Osteocyte (in vitro differentiated cells): ENCODE data around the gene ZNF107. TPM values are rescaled to one million over a fixed set of nuclear protein-coding genes. Genes with fewer than 3 reads are reported as not detected.
"Not testable (repeated sequence)": the region's sequence is repeated elsewhere in the genome, so short reads cannot be mapped to it uniquely, and the experiment has no call there.

Source experiments
- DNase-seq: peaks from one replicate; pipeline ENCODE4 v3.0.0; 2021; ENCODE audit warnings: mixed read lengths; ENCODE audit not compliant: unreplicated experiment; ENCODE audit errors: extremely low spot score
- H3K27ac Mint-ChIP-seq: one replicate; pipeline ENCODE4 v1.8.0; 2021; ENCODE audit warnings: mild to moderate bottlenecking, mixed read lengths; ENCODE audit not compliant: unreplicated experiment
- H3K27me3 Mint-ChIP-seq: one replicate; pipeline ENCODE4 v1.8.0; 2021; ENCODE audit warnings: mixed read lengths; ENCODE audit not compliant: unreplicated experiment
- H3K36me3 Mint-ChIP-seq: one replicate; pipeline ENCODE4 v1.8.0; 2021; ENCODE audit warnings: mixed read lengths; ENCODE audit not compliant: unreplicated experiment
- H3K4me1 Mint-ChIP-seq: one replicate; pipeline ENCODE4 v1.8.0; 2021; ENCODE audit warnings: mixed read lengths; ENCODE audit not compliant: unreplicated experiment
- H3K4me3 Mint-ChIP-seq: one replicate; pipeline ENCODE4 v1.8.0; 2021; ENCODE audit warnings: mild to moderate bottlenecking, moderate library complexity, mixed read lengths; ENCODE audit not compliant: unreplicated experiment
- H3K9me3 Mint-ChIP-seq: one replicate; pipeline ENCODE4 v1.8.0; 2021; ENCODE audit warnings: mixed read lengths; ENCODE audit not compliant: unreplicated experiment
- total RNA-seq: library from RNA; stranded (reverse); gene quantifications from 2 replicates; pipeline ENCODE4 v1.2.1, GENCODE V29; 2021
- TF ChIP-seq, protein P1 (sequence below): fragments of 200-600 bp; sonication (generic); IDR thresholded peaks from 2 replicates; pipeline ENCODE4 v1.5.0; 2021; ENCODE audit warnings: antibody characterized with exemption, mild to moderate bottlenecking, moderate library complexity

Gene ZNF107
- total RNA-seq, 1 donor from 2014 or later = 2.6 TPM

DNA sequence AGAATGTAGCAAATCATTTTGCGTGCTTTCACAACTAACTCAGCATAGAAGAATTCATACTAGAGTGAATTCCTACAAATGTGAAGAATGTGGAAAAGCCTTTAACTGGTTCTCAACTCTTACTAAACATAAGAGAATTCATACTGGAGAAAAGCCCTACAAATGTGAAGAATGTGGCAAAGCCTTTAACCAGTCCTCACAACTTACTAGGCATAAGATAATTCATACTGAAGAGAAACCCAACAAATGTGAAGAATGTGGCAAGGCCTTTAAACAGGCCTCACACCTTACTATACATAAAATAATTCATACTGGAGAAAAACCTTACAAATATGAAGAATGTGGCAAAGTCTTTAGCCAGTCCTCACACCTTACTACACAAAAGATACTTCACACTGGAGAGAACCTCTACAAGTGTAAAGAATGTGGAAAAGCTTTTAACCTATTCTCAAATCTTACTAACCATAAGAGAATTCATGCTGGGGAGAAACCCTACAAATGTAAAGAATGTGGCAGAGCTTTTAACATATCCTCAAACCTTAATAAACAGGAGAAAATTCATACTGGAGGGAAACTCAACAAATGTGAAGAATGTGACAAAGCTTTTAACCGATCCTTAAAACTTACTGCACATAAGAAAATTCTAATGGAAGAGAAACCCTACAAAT is 40.8 kb downstream of the ZNF107 start:
- DNase-seq = no peak
- TF ChIP-seq, protein P1, sequence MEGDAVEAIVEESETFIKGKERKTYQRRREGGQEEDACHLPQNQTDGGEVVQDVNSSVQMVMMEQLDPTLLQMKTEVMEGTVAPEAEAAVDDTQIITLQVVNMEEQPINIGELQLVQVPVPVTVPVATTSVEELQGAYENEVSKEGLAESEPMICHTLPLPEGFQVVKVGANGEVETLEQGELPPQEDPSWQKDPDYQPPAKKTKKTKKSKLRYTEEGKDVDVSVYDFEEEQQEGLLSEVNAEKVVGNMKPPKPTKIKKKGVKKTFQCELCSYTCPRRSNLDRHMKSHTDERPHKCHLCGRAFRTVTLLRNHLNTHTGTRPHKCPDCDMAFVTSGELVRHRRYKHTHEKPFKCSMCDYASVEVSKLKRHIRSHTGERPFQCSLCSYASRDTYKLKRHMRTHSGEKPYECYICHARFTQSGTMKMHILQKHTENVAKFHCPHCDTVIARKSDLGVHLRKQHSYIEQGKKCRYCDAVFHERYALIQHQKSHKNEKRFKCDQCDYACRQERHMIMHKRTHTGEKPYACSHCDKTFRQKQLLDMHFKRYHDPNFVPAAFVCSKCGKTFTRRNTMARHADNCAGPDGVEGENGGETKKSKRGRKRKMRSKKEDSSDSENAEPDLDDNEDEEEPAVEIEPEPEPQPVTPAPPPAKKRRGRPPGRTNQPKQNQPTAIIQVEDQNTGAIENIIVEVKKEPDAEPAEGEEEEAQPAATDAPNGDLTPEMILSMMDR = no peak
- H3K27me3 Mint-ChIP-seq = no peaks in the 10 kb centered on the region
- no peak overlapping the region for H3K4me3 Mint-ChIP-seq
- peaks cover 36% of the 10 kb centered on the region for H3K9me3 Mint-ChIP-seq
- H3K36me3 Mint-ChIP-seq = peaks cover 47% of the 10 kb centered on the region
- H3K4me1 Mint-ChIP-seq = no peaks in the 10 kb centered on the region
- no peak overlapping the region for H3K27ac Mint-ChIP-seq

DNA sequence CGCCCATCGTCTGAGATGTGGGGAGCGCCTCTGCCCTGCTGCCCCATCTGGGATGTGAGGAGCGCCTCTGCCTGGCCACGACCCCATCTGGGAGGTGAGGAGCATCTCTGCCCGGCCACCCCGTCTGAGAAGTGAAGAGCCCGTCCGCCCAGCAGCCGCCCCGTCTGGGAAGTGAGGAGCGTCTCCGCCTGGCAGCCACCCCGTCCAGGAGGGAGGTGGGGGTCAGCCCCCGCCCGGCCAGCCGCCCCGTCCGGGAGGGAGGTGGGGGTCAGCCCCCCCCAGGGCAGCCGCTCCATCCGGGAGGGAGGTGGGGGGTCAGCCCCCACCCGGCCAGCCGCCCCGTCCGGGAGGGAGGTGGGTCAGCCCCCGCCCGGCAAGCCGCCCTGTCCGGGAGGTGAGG is 52.0 kb downstream of the ZNF107 start:
- H3K4me1 Mint-ChIP-seq, H3K27me3 Mint-ChIP-seq, DNase-seq, H3K36me3 Mint-ChIP-seq, H3K4me3 Mint-ChIP-seq, H3K27ac Mint-ChIP-seq: not testable (repeated sequence)
- peaks cover 15% of the 10 kb centered on the region for H3K9me3 Mint-ChIP-seq

- Mint-ChIP-seq H3K9me3 (peaks cover 43% of the 10 kb centered on the region), H3K36me3 (no peaks in the 10 kb centered on the region), H3K4me1 (no peaks in the 10 kb centered on the region), H3K4me3 (no peak overlapping the region), H3K27ac (no peak overlapping the region), H3K27me3 (no peaks in the 10 kb centered on the region)
- peak; percentile 68 for DNase-seq
- TF ChIP-seq, protein P1 = no peak
Measured at GRCh38 chr7:64729089-64729848, 63.3 kb downstream of the ZNF107 start.

DNA sequence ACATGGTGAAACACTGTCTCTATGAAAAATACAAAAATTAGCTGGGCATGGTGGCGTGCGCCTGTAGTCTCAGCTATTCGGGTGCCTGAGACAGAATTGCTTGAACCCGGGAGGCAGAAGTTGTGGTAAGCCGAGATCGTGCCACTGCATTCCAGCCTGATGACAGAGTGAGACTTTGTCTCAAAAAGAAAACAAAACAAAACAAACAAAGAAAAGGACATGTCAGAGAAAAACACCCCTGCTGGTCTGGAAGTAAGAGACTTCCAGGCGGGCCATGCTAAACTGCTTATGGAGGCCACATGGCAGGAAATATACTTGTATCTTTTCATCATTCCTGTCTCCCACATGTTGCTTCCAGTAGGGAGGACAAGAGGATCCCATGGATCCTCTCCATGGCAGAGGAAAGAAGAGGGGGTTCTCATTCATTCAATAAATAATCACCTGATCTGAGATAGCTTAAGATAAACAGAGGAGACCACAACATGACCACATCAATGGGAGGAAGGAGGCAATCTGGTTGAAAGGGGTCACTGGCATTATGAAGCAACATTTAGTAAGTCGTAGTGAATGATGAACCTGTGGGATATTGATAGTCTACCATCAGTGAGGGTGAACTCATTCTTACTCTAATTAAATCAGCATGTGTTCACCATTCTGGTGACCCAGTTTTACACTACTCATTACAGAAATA is 67.8 kb downstream of the ZNF107 start:
- no peak overlapping the region for H3K27ac Mint-ChIP-seq
- H3K4me3 Mint-ChIP-seq = no peak overlapping the region
- H3K4me1 Mint-ChIP-seq = no peaks in the 10 kb centered on the region
- TF ChIP-seq, protein P1 = no peak
- peaks cover 18% of the 10 kb centered on the region for H3K9me3 Mint-ChIP-seq
- DNase-seq = no peak
- no peaks in the 10 kb centered on the region for H3K27me3 Mint-ChIP-seq
- no peaks in the 10 kb centered on the region for H3K36me3 Mint-ChIP-seq

GRCh38 chr7:64736575-64736974 is 70.6 kb downstream of the ZNF107 start:
- H3K27me3 Mint-ChIP-seq = no peaks in the 10 kb centered on the region
- H3K9me3 Mint-ChIP-seq = peaks cover 15% of the 10 kb centered on the region
- TF ChIP-seq, protein P1 = no peak
- no peaks in the 10 kb centered on the region for H3K4me1 Mint-ChIP-seq
- no peaks in the 10 kb centered on the region for H3K36me3 Mint-ChIP-seq
- no peak for DNase-seq
- H3K27ac Mint-ChIP-seq = no peak overlapping the region
- H3K4me3 Mint-ChIP-seq = no peak overlapping the region

DNA sequence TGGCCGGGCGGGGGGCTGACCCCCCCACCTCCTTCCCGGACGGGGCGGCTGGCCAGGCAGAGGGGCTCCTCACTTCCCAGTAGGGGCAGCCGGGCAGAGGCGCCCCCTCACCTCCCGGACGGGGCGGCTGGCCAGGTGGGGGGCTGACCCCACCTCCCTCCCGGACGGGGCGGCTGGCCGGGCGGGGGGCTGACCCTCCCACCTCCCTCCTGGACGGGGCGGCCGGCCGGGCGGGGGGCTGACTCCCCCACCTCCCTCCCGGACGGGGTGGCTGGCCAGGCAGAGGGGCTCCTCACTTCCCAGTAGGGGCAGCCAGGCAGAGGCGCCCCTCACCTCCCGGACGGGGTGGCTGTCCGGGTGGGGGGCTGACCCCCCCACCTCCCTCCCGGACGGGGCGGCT is 72.5 kb downstream of the ZNF107 start:
- H3K27me3 Mint-ChIP-seq, DNase-seq, H3K4me1 Mint-ChIP-seq, H3K36me3 Mint-ChIP-seq, H3K27ac Mint-ChIP-seq, H3K4me3 Mint-ChIP-seq: not testable (repeated sequence)
- H3K9me3 Mint-ChIP-seq = peaks cover 19% of the 10 kb centered on the region

GRCh38 chr7:64738953-64739352 is 73.0 kb downstream of the ZNF107 start:
- H3K27me3 Mint-ChIP-seq, H3K4me3 Mint-ChIP-seq, H3K4me1 Mint-ChIP-seq, DNase-seq, H3K27ac Mint-ChIP-seq, H3K36me3 Mint-ChIP-seq: not testable (repeated sequence)
- H3K9me3 Mint-ChIP-seq = peaks cover 13% of the 10 kb centered on the region
